K562 (cell line): ENCODE data around the gene WTAP. TPM values are rescaled to one million over a fixed set of nuclear protein-coding genes. Genes with fewer than 3 reads are reported as not detected.

ENCODE experiments used
- ATAC-seq: fragments of 200-7000 bp; cut with Tn5 transposase; 3 replicates; pipeline ENCODE4 v1.9.1; 2020; ENCODE audit warnings: moderate library complexity
- BruUV-seq: library from RNA; stranded (reverse); fragments of 400-500 nt; replicated peaks from 2 replicates; lab custom pipeline; 2021; lab: Mats Ljungman, UMichigan
- CTCF ChIA-PET: fragments of 300-600 bp; formaldehyde crosslinking; extraction: SDS; loops from one replicate; lab custom pipeline; 2021; ENCODE audit warnings: low intra/inter-chr PET ratio; lab: Yijun Ruan, JAX
- POLR2A ChIA-PET: fragments of 300-600, 350-650 bp; sonication (Branson Sonifier 250); formaldehyde crosslinking; extraction: SDS; loops from one replicate; lab custom pipeline; 2021; ENCODE audit warnings: antibody characterized with exemption, inconsistent platforms; lab: Yijun Ruan, JAX
- DNase-seq, 4 experiments: peaks; one replicate each; pipeline versions ENCODE4 v3.0.0 to v3.0.0-alpha.2; 2011 to 2018; ENCODE audit warnings: low spot score in 3 of 4, mixed read lengths in 3 of 4; ENCODE audit errors: extremely low read depth in 1 of 4
- FAIRE-seq: peaks from 2 replicates; lab custom pipeline; 2011; peaks lifted over from hg19 to GRCh38; lab: Jason Lieb, UNC
- H2AFZ ChIP-seq: 2 replicates; pipeline ENCODE4 v1.6.0; 2011; ENCODE audit warnings: low read depth, low read length, control low read depth, inconsistent platforms
- H3K27ac ChIP-seq: fragments of 200-600 bp; 3 replicates; pipeline ENCODE4 v1.8.0; 2011; ENCODE audit warnings: low read depth, mild to moderate bottlenecking, control low read depth, inconsistent platforms, low read length, moderate library complexity, mixed read lengths; ENCODE audit errors: extremely low read depth
- H3K27me3 ChIP-seq, 2 experiments: fragments of 300-600 bp in 1 of 2; 2 replicates in 1 of 2; 3 replicates in 1 of 2; pipeline versions ENCODE4 v1.6.0 to v1.8.0; 2011; ENCODE audit warnings: inconsistent platforms in 2 of 2, low read length in 2 of 2, mild to moderate bottlenecking in 1 of 2, mixed read lengths in 1 of 2, moderate library complexity in 1 of 2; ENCODE audit not compliant: control insufficient read depth in 2 of 2, insufficient read depth in 2 of 2
- H3K36me3 ChIP-seq: fragments of 300-600 bp; 3 replicates; pipeline ENCODE4 v1.8.0; 2011; ENCODE audit warnings: mild to moderate bottlenecking, low read length, inconsistent platforms; ENCODE audit not compliant: control insufficient read depth, insufficient read depth
- H3K4me1 ChIP-seq, 2 experiments: fragments of 200-600 bp in 1 of 2; replicated peaks in 1 of 2; 2 replicates in 1 of 2; 3 replicates in 1 of 2; pipeline versions ENCODE4 v1.5.1 to v1.8.0; 2011; ENCODE audit warnings: inconsistent platforms in 2 of 2, low read length in 2 of 2, mild to moderate bottlenecking in 1 of 2, mixed read lengths in 1 of 2, moderate library complexity in 1 of 2; ENCODE audit not compliant: control insufficient read depth in 2 of 2, insufficient read depth in 2 of 2
- H3K4me2 ChIP-seq: 2 replicates; pipeline ENCODE4 v1.6.1; 2011; ENCODE audit warnings: low read length, control low read depth, inconsistent platforms, mixed read lengths; ENCODE audit not compliant: insufficient read depth
- H3K4me3 ChIP-seq: fragments of 200-600 bp; sonication (generic), shearing (Covaris generic); 2 replicates; pipeline ENCODE4 v1.5.1; 2016; ENCODE audit warnings: control low read depth, inconsistent platforms
- H3K79me2 ChIP-seq: fragments of 200-600 bp; 3 replicates; pipeline ENCODE4 v1.8.0; 2011; ENCODE audit warnings: low read length, inconsistent platforms; ENCODE audit not compliant: control insufficient read depth, insufficient read depth
- H3K9ac ChIP-seq, 2 experiments: 2 replicates each; pipeline versions ENCODE4 v1.6.0 to v1.6.1; 2011; ENCODE audit warnings: low read depth in 2 of 2, low read length in 2 of 2, control low read depth in 1 of 2, inconsistent platforms in 1 of 2, mild to moderate bottlenecking in 1 of 2, mixed read lengths in 1 of 2; ENCODE audit not compliant: insufficient read depth in 1 of 2
- H3K9me1 ChIP-seq: one replicate; pipeline ENCODE4 v1.6.0; 2011; ENCODE audit warnings: inconsistent platforms, mild to moderate bottlenecking, low read length, moderate library complexity; ENCODE audit not compliant: control insufficient read depth, insufficient read depth
- H3K9me3 ChIP-seq: replicated peaks from 2 replicates; pipeline ENCODE4 v1.5.1; 2011; ENCODE audit warnings: low read depth, low read length, inconsistent platforms; ENCODE audit not compliant: control insufficient read depth, insufficient read depth
- H4K20me1 ChIP-seq: replicated peaks from 2 replicates; pipeline ENCODE4 v1.6.1; 2011; ENCODE audit warnings: low read length, inconsistent platforms, mixed read lengths; ENCODE audit not compliant: control insufficient read depth, insufficient read depth
- E2F6 ChIP-seq, 2 experiments: IDR thresholded peaks; 2 replicates each; pipeline ENCODE4 v1.6.1; 2011; ENCODE audit warnings: borderline replicate concordance in 1 of 2, control low read depth in 1 of 2, low read depth in 1 of 2, low read length in 1 of 2, mild to moderate bottlenecking in 1 of 2, mixed read lengths in 1 of 2, moderate library complexity in 1 of 2; ENCODE audit not compliant: insufficient read depth in 1 of 2, insufficient read length in 1 of 2, poor library complexity in 1 of 2, severe bottlenecking in 1 of 2; ENCODE audit errors: extremely low read depth in 1 of 2
- GABPA ChIP-seq: fragments of 200-800 bp; sonication (Bioruptor generic); conservative IDR thresholded peaks from 2 replicates; pipeline ENCODE4 v1.6.1; 2016; ENCODE audit warnings: low read depth, missing genetic modification characterization, missing compliant biosample characterization
- HDAC8 ChIP-seq: fragments of 450-650 bp; IDR thresholded peaks from 2 replicates; pipeline ENCODE4 v1.6.1; 2016; ENCODE audit warnings: mild to moderate bottlenecking, missing genetic modification characterization, moderate library complexity, missing compliant biosample characterization
- IRF9 ChIP-seq: fragments of 450-650 bp; IDR thresholded peaks from 2 replicates; pipeline ENCODE4 v1.6.1; 2016; ENCODE audit warnings: missing biosample characterization, missing genetic modification characterization
- NELFE ChIP-seq: IDR thresholded peaks from 2 replicates; pipeline ENCODE4 v1.6.1; 2011; ENCODE audit warnings: mild to moderate bottlenecking; ENCODE audit not compliant: insufficient read depth, insufficient read length
- PHB ChIP-seq: fragments of 250-450 bp; sonication (Bioruptor Pico); IDR thresholded peaks from 2 replicates; pipeline ENCODE4 v1.5.0; 2021
- SAFB2 ChIP-seq: fragments of 200-400 bp; formaldehyde crosslinking; IDR thresholded peaks from 2 replicates; pipeline ENCODE4 v1.6.1; 2018; ENCODE audit warnings: borderline replicate concordance, low read length, low read depth, moderate library complexity; ENCODE audit not compliant: severe bottlenecking
- ZNF143 ChIP-seq: sonication (generic); formaldehyde crosslinking; IDR thresholded peaks from 2 replicates; pipeline ENCODE4 v1.9.0; 2022; ENCODE audit warnings: mild to moderate bottlenecking, missing genetic modification reagents
- ZNF584 ChIP-seq: fragments of 200-800 bp; sonication (Bioruptor generic); IDR thresholded peaks from 2 replicates; pipeline ENCODE4 v1.6.1; 2016; ENCODE audit warnings: low read depth, mild to moderate bottlenecking, missing genetic modification characterization, missing compliant biosample characterization
- ZNF589 ChIP-seq: fragments of 200-800 bp; sonication (Bioruptor generic); IDR thresholded peaks from 2 replicates; pipeline ENCODE4 v1.6.1; 2016; ENCODE audit warnings: low read depth, missing genetic modification characterization, missing compliant biosample characterization
- ZSCAN29 ChIP-seq: fragments of 450-650 bp; IDR thresholded peaks from 2 replicates; pipeline ENCODE4 v1.6.1; 2017
- WGBS: fragments of 100-300 bp; shearing (Covaris generic); methylation state at CpG from one replicate; pipeline ENCODE4 v1.1.6; 2016; ENCODE audit warnings: low coverage, mixed read lengths; ENCODE audit not compliant: insufficient coverage; ENCODE audit errors: missing lambda C conversion rate; 5-methylcytosine and 5-hydroxymethylcytosine counted together
- in situ Hi-C: fragments of 300-500 bp; cut with MboI; formaldehyde crosslinking; loops from 4 replicates; pipeline ENCODE4 v1.15.0; 2018; ENCODE audit warnings: inconsistent platforms, mixed read lengths
- intact Hi-C: fragments of 100-400 bp; cut with micrococcal nuclease; formaldehyde crosslinking; loops from 2 replicates; pipeline ENCODE4 v1.14.2; 2022
- polyA plus RNA-seq, 8 experiments: library from polyadenylated mRNA; depleted of rRNA in 4 of 8; stranded (reverse) in 5 of 8; unstranded in 3 of 8; fragments of >200 nt; fragmentation: Nextera tagmentation in 2 of 8; fragmentation: Illumina TruSeq in 1 of 8; extraction: Ambion mirVana in 2 of 8; extraction: Trizol in 1 of 8; gene quantifications; 2 replicates each; pipeline versions ENCODE4 v1.2.1 to v1.2.3, GENCODE V29; 2011 to 2014; ENCODE audit warnings: inconsistent platforms in 1 of 8, missing spikeins in 1 of 8
- total RNA-seq, 7 experiments: library from RNA; depleted of rRNA in 6 of 7; stranded (reverse); fragments of >200 nt in 6 of 7; fragmentation: Illumina TruSeq in 2 of 7; extraction: Trizol in 2 of 7; gene quantifications; 2 replicates each; pipeline versions ENCODE4 v1.2.1 to v1.2.3, GENCODE V29; 2011 to 2021; ENCODE audit warnings: low replicate concordance in 1 of 7

Gene WTAP
- total and polyA plus RNA-seq, 9 of the 15 experiments (the other 6 are each of a cell fraction or from before 2014, with no cell fraction given), result 52.4 to 156 (median 110) TPM

GRCh38 chr6:159688266-159688905 lies 38.9 kb upstream of the WTAP start:
- in situ Hi-C loops, result no loop called here
- Histone ChIP-seq H3K9me3 (no peaks in the 10 kb centered on the region), H2AFZ (no peak overlapping the region), H3K9ac (no peak overlapping the region), H3K36me3 (peaks cover 85% of the 10 kb centered on the region), H3K4me3 (no peak overlapping the region), H3K27ac (no peak overlapping the region), H3K4me2 (no peak overlapping the region), H3K27me3 (no peaks in the 10 kb centered on the region), H4K20me1 (peaks cover 9% of the 10 kb centered on the region), H3K9me1 (no peaks in the 10 kb centered on the region), H3K4me1 (peaks cover 12 to 14% of the 10 kb centered on the region in 2 experiments; a peak in 4 of 5 replicates), H3K79me2 (peaks cover 67% of the 10 kb centered on the region)
- no peak for TF ChIP-seq GABPA (tag)
- TF ChIP-seq ZNF584 (CRISPR knock-in tag), result no peak
- TF ChIP-seq HDAC8 (tag), result no peak
- no peak for TF ChIP-seq NELFE
- no peak for TF ChIP-seq ZSCAN29
- no peak for TF ChIP-seq ZNF589 (CRISPR knock-in tag)
- no peak for TF ChIP-seq PHB (CRISPR knock-in tag)
- no peak for TF ChIP-seq IRF9 (tag)
- TF ChIP-seq ZNF143 (CRISPR knock-in tag), result no peak
- no peak for TF ChIP-seq SAFB2
- TF ChIP-seq E2F6 (IDR thresholded peaks at IDR 0.05; ENCODE audit: borderline replicate concordance in 1 of 2, extremely low read depth in 1 of 2, insufficient read depth in 1 of 2, insufficient read length in 1 of 2, low read depth in 1 of 2, low read length in 1 of 2, poor library complexity in 1 of 2, severe bottlenecking in 1 of 2), result no peak
- ChIA-PET CTCF (interaction anchor here (0.6 kb wide), 1 partner anchor 99 kb away, joined by 3 read pairs; no protein-coding TSS in a partner anchor), POLR2A (interaction anchor here (0.6 to 2.6 kb wide), 5 partner anchors 9 to 103 kb away, joined by 3 to 12 read pairs (median 4); no protein-coding TSS in a partner anchor)
- intact Hi-C loops, result no loop called here
- ATAC-seq (no peak), DNase-seq (no peak), FAIRE-seq (no peak)
- WGBS, result 83% methylated on average over 5 of the region's 5 CpGs
- no TSS peak for BruUV-seq
